Suppressor macrophage treated with lipopolysaccharide for 1 hour (primary cell): ENCODE data around the gene ALS2CL.

Source experiments
- DNase-seq, 3 donors: peaks; one replicate each; pipeline ENCODE4 v3.0.0-alpha.2; 2020 to 2022

Gene ALS2CL

GRCh38 chr3:46662771-46663551 is 30.5 kb downstream of the ALS2CL start:
- DNase-seq: no peak

DNA sequence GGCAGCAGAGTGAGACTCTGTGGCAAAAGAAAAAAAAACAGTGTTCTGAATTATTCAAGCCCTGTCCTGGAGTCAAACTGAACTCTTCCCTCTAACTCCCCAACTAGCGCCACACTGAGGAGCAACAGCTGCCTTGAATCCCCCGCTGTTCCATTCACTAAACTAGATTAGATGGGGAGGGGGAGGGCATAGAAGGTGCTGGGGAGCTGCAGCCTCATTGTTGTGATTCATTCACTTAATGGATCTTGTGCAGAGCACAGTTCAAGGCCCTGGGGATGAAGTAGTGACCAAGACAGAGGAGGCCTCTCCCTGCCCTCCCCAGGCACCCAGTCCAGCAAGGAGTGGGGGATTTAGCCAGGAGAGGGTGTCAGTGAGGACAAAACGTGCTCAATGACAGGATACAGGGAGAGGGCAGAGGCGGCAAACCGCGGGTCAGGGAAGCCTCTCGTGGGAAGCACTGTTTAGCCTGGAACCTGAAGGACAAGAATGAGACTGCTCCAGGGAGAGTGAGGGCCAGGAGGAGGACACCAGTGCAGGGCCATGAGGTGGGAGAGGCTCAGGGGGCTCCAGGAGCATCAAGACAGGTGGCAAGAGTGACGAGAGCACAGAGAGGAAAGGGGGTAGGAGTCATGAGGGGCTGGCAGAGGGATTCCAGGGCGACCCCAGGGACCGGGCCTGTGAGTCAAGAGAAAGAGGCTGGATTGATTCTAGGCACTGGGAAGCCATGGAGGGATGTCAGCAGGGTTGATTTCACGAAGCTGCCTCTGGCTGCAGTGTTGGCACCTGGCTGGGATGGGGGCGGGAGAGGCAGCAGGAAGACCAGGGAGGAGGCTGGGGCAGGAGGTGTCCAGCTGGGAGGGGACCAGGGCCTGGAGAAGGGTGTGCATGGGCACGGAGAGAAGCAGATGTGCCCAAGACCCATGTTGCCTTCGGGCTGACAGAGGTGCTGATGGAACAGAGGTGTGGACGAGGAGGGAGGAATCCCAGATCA is 31.4 kb downstream of the ALS2CL start:
- no peak for DNase-seq

DNA sequence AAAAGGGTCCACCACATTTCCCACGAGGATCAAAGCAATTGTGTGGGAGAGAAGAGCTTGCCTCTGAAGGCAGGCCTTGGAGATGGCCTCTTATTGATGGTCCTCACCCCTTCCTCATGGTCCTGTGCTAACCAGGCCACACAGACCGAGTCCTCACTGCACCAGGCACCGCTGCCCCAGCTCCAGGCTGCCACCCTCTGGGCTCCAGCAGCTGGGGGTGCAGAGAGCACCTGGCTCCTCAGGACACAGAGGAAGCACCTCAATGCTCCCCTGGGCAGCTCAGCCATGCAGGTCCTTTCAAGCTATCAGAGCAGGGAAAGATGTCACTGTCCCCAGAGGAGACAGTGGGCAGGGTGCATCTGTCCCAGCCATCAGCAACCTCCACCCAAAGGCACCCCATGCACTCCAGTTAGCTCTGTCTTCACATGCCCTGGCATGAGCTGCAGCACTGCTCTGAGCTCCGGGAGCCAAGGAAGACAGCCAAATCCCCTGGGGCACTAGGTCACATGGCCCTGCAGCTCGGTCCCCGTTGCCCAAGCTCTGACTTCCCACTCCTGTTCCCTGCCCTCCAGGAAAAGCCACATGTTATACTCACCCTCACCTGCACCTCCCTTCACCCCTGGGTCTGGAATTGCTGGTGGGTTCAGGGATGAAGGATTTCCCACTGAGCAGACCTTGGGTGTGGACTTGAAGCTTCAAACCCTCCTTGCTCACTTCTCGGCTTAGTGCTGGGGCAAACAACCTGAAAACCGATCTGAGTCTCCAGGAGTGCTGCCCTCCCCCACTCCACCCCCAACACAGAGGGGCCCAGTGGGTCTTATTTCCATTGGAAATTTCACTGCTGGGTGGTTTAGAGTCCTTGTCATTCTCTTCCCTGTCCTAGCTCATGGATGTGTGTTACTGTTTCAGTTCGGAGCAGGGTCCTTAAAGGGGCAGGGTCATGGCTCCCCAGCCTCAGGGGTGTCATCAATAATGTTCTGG is 32.6 kb downstream of the ALS2CL start:
- no peak for DNase-seq

DNA sequence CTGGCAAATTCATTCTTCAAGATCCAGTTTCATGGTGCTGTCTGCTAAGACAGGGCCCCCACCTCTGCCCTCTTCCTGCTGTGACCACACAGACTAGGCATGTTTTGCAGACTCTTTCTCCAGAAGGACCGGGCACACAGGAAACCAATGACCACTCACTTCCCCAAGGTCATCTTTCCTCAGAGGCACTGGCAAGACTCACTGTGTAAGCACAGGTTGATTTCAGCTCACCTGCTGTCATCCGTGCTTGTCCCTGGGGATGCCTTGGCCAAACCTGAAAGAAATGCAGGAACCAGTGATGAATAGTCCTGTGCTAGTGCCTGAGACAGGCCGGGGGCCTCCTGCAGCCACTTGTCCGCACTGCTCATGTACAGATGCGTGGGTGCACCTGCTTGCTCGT is 33.5 kb downstream of the ALS2CL start:
- DNase-seq: no peak

- DNase-seq: no peak
Measured at GRCh38 chr3:46659285-46659684, 34.2 kb downstream of the ALS2CL start.

DNA sequence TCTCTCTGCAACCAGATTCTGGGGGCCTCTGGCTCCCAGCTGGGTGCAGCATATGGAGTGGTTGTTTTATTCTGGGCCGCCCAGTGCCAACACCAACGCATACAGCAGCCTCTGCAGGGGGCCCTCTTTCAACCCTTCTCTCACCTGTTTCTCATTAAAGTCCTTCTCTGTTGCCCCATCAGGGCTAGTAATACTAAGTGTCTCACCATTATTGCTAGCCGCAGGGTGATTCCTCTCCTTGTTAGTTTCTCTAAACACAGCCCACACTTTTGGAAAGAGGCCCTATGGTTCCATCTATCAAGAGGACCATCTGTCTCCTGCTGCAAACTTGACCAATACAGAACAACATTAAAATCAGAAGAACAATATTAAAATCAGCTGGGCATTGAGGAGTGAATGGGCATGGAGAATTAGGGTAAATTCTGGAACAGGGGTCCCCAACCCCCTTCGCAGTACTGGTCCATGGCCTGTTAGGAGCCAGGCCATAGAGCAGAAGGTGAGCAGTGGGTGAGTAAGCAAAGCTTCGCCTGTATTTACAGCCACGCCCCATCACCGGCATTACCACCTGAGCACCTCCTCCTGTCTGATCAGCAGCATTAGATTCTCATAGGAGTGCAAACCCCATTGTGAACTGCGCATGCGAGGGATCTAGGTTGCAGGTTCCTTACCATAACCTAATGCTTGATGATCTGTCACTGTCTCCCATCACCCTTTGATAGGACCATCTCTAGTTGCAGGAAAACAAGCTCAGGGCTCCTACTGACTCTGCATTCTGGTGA is 36.5 kb downstream of the ALS2CL start:
- DNase-seq: no peak

- no peak for DNase-seq
Measured at GRCh38 chr3:46655271-46655670, 38.2 kb downstream of the ALS2CL start.

DNA sequence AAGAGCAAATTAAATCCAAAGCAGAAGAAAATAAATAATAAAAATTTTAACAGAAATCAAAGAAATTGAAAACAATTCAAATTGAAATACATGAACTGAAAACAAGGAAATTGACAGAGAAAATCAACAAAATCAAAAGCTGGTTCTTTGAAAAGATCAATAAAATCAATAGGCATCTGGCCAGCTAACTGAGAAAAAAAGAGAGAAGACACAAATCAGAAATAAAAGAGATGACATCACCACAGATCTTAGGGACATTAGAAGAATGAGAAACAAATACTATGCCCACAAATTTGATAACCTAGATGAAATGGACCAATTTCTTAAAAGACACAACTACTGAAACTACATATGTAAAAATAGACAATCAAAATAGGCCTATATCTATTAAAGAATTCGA is 42.4 kb downstream of the ALS2CL start:
- DNase-seq: no peak

GRCh38 chr3:46649436-46649835 is 44.0 kb downstream of the ALS2CL start:
- DNase-seq: no peak

GRCh38 chr3:46648096-46648495 is 45.4 kb downstream of the ALS2CL start:
- DNase-seq: no peak

DNA sequence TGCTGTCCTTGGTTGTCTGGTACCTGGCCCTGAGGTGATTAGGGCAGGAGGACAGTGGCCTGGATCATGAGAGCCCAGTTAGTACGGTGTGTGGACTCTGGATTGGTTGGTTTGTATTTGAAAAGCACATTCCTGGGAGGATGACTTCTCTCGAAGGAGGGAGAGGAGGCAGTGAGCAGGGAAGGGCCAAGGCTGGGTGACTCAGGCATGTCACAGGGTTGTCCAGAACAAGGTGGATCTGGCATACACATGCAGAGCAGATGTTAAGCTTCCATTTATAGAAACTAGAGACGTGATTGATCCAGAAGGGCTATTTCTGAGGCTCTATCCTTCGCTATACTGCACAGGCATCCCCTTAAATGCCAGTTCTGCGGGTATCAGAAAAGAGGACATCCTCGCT is 46.8 kb downstream of the ALS2CL start:
- DNase-seq: no peak

- no peak for DNase-seq
Measured at GRCh38 chr3:46643701-46644100, 49.8 kb downstream of the ALS2CL start.

DNA sequence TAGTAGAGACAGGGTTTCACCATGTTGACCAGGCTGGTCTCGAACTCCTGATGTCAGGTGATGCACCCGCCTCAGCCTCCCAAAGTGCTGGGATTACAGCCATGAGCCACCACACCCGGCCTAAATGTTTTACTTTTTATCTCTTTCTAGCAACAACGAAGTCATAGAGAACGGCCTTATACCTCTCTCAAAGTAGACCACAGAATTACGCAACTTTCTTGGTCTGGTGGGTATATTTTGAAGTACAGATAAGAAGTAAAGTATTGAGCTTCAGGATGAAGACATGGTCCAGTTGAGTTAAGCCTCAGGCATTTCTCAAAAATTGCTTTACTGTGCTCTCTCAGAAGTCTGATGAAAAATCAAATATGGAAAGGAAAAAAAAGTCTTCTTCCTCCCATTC is 50.5 kb downstream of the ALS2CL start:
- no peak for DNase-seq

DNA sequence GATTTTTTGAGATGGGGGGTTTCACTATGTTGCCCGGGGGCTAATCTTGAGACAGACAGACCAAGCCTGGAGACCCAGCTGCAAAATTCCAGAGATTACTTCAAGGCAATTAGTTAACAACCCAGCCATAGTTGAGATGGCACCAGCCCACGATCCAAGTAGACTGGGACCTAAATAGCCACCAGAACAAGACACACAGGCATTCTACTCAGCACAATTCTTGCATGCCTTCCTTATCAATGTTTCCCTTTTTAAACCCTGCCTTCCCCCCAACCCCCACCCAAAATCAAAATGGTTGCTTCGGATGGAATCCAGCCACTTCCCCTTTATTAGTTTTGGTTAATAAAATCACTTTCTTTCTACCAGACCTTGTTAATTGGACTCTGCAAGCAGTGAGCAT is 52.6 kb downstream of the ALS2CL start:
- DNase-seq: no peak

DNA sequence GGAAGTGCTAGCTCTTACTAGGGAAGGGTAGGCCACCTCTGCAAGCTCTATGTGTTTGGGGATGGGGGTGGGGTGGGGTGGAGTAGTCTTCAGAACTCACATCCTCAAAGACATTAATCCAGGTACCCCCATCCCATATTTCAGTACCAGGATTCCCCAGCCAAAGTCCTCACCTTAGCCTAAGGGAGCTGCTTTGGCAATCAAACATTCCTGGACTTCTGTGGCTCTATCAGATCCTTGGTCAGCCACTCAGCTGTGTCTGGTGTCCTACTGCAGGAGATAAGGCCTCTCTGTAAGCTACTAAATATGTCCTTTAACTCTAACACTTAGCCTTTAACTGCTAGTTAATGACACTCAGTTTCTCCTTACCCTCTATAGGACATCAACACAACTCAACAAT is 54.3 kb downstream of the ALS2CL start:
- no peak for DNase-seq

DNA sequence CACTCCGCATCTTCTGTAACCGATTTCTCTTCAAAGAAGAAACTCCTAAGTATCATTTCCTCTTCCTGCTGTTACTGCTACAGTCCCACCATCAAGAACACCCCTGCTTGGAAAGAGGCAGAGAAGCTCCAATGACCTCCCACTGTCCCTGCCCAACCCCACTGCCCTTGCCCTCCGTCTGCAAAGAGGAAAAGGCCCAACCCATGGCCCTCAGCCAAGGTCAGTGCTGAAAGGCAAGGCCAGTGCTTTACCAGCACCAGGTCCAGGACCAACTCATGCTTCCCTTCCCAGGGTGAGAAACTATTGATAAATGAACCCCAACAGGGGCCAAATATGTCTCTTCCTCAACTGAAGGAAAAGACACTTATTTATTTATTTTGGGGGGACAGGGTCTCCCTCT is 58.6 kb downstream of the ALS2CL start:
- no peak for DNase-seq

- peak; percentile 36 to 57 (median 46) for DNase-seq
Measured at GRCh38 chr3:46632792-46633191, 60.7 kb downstream of the ALS2CL start.

GRCh38 chr3:46629551-46630517 is 63.6 kb downstream of the ALS2CL start:
- DNase-seq: peak; percentile 70 to 89 (median 78)

- no peak for DNase-seq
Measured at GRCh38 chr3:46628901-46629369, 64.5 kb downstream of the ALS2CL start.

DNA sequence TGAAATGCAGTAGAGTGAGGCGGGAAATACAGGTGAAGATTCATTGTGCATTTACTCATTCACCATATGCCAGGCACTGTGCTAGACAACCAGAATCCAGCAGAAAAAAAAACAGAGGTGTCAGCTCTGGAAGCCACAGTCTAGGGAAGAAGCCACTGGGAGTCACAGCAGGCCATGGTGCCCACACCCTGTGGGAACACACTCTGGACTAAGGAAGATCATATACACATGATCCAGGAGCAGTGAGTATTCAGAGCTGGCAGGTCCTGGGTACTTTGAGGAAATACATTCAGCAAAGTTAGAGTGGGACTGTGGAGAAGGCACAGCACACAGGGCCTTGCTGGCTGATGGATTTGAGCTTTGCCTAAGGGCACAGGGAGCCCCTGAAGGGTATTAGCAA is 66.4 kb downstream of the ALS2CL start:
- DNase-seq: no peak
